Hepatocyte (in vitro differentiated cells): ENCODE measurements around the gene WDR17.

ENCODE experiments used
- EZH2phosphoT487 ChIP-seq: fragments of 200-600 bp; sonication (generic); IDR thresholded peaks from one replicate; pipeline ENCODE4 v1.6.1; 2018; ENCODE audit warnings: antibody characterized with exemption, mild to moderate bottlenecking, low read depth, moderate library complexity; ENCODE audit not compliant: unreplicated experiment, severe bottlenecking
- TF ChIP-seq, protein P1 (sequence below): fragments of 200-600 bp; sonication (generic); IDR thresholded peaks from 2 replicates; pipeline ENCODE4 v1.5.1; 2016; ENCODE audit warnings: antibody characterized with exemption, mild to moderate bottlenecking; ENCODE audit not compliant: poor library complexity

DNA sequence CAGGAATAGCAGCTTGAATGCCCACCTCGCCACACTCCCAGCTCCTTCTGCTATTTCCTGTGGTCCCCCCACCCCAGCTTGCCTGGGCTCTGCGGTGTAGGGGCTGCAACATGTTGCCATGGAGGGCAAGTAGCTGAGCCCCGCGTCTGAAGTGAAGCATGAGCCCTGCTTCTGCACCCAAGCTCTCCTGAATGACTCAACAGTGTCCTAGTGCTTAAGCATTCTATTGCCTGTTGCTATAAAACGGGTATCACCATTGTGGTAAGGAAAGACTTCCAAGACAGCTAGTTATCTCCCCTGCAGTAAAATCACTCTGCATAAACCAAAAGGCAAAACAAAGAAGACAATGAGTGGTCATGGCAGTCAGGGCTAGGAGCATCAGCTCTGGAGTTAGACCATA lies 161.1 kb downstream of the WDR17 start:
- TF ChIP-seq, protein P1, sequence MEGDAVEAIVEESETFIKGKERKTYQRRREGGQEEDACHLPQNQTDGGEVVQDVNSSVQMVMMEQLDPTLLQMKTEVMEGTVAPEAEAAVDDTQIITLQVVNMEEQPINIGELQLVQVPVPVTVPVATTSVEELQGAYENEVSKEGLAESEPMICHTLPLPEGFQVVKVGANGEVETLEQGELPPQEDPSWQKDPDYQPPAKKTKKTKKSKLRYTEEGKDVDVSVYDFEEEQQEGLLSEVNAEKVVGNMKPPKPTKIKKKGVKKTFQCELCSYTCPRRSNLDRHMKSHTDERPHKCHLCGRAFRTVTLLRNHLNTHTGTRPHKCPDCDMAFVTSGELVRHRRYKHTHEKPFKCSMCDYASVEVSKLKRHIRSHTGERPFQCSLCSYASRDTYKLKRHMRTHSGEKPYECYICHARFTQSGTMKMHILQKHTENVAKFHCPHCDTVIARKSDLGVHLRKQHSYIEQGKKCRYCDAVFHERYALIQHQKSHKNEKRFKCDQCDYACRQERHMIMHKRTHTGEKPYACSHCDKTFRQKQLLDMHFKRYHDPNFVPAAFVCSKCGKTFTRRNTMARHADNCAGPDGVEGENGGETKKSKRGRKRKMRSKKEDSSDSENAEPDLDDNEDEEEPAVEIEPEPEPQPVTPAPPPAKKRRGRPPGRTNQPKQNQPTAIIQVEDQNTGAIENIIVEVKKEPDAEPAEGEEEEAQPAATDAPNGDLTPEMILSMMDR, result no peak
- TF ChIP-seq EZH2phosphoT487, result no peak
